SK-N-SH treated with all-trans-retinoic acid at 6 μM for 48 hours (cell line): Measurements from ENCODE around the gene RHCG.

ENCODE experiments used
- ATAC-seq: fragments of 200-7000 bp; cut with Tn5 transposase; 3 replicates; pipeline ENCODE4 v1.9.1; 2020; ENCODE audit warnings: mild to moderate bottlenecking, moderate library complexity
- BACH2 ChIP-seq: fragments of 250-450 bp; sonication (Bioruptor Pico); IDR thresholded peaks from 2 replicates; pipeline ENCODE4 v1.9.0; 2021; ENCODE audit warnings: mild to moderate bottlenecking, borderline replicate concordance
- CSDC2 ChIP-seq: fragments of 250-450 bp; sonication (Bioruptor Pico); IDR thresholded peaks from 2 replicates; pipeline ENCODE4 v1.5.0; 2020; ENCODE audit warnings: mild to moderate bottlenecking, moderate library complexity
- ESRRG ChIP-seq: fragments of 250-450 bp; sonication (Bioruptor Pico); IDR thresholded peaks from 2 replicates; pipeline ENCODE4 v1.6.1; 2021; ENCODE audit warnings: mild to moderate bottlenecking
- GLIS3 ChIP-seq: fragments of 250-450 bp; sonication (Bioruptor Pico); IDR thresholded peaks from 2 replicates; pipeline ENCODE4 v1.5.0; 2020; ENCODE audit warnings: mild to moderate bottlenecking, moderate library complexity
- ISL1 ChIP-seq: fragments of 250-450 bp; sonication (Bioruptor Pico); IDR thresholded peaks from 2 replicates; pipeline ENCODE4 v2.1.2; 2022; ENCODE audit warnings: mild to moderate bottlenecking, moderate library complexity
- OSR1 ChIP-seq: fragments of 250-450 bp; sonication (Bioruptor Pico); IDR thresholded peaks from 2 replicates; pipeline ENCODE4 v1.8.0; 2022; ENCODE audit warnings: moderate library complexity, mild to moderate bottlenecking, inconsistent platforms
- PPARA ChIP-seq: fragments of 250-450 bp; sonication (Bioruptor Pico); IDR thresholded peaks from 2 replicates; pipeline ENCODE4 v1.5.0; 2020; ENCODE audit warnings: mild to moderate bottlenecking, borderline replicate concordance
- RARB ChIP-seq: fragments of 250-450 bp; sonication (Bioruptor Pico); IDR thresholded peaks from 2 replicates; pipeline ENCODE4 v1.8.0; 2021; ENCODE audit warnings: mild to moderate bottlenecking, moderate library complexity
- SNAI2 ChIP-seq: fragments of 250-450 bp; sonication (Bioruptor Pico); IDR thresholded peaks from 2 replicates; pipeline ENCODE4 v1.5.0; 2020; ENCODE audit warnings: mild to moderate bottlenecking, moderate library complexity
- TCF4 ChIP-seq: fragments of 250-450 bp; sonication (Bioruptor Pico); IDR thresholded peaks from 2 replicates; pipeline ENCODE4 v1.8.0; 2021; ENCODE audit warnings: mild to moderate bottlenecking, moderate library complexity, borderline replicate concordance
- TOX ChIP-seq: fragments of 250-450 bp; sonication (Bioruptor Pico); IDR thresholded peaks from 2 replicates; pipeline ENCODE4 v1.8.0; 2021; ENCODE audit warnings: mild to moderate bottlenecking, moderate library complexity, borderline replicate concordance
- ZFP3 ChIP-seq: fragments of 250-450 bp; sonication (Bioruptor Pico); IDR thresholded peaks from 2 replicates; pipeline ENCODE4 v1.5.0; 2020; ENCODE audit warnings: mild to moderate bottlenecking, moderate library complexity
- ZFP30 ChIP-seq: fragments of 450-650 bp; formaldehyde crosslinking; IDR thresholded peaks from 2 replicates; pipeline ENCODE4 v1.5.0; 2022; ENCODE audit warnings: mild to moderate bottlenecking, moderate library complexity
- ZNF565 ChIP-seq: fragments of 450-650 bp; formaldehyde crosslinking; conservative IDR thresholded peaks from 2 replicates; pipeline ENCODE4 v1.5.0; 2020; ENCODE audit warnings: low read depth, mild to moderate bottlenecking, moderate library complexity
- ZNF70 ChIP-seq: fragments of 450-650 bp; formaldehyde crosslinking; IDR thresholded peaks from 2 replicates; pipeline ENCODE4 v1.5.0; 2020; ENCODE audit warnings: mild to moderate bottlenecking, moderate library complexity
- TF ChIP-seq, protein P1 (sequence below): fragments of 250-450 bp; sonication (Bioruptor Pico); IDR thresholded peaks from 2 replicates; pipeline ENCODE4 v1.5.1; 2021; ENCODE audit warnings: mild to moderate bottlenecking, moderate library complexity
- TF ChIP-seq, protein P2 (sequence below): fragments of 250-450 bp; sonication (Bioruptor Pico); IDR thresholded peaks from 2 replicates; pipeline ENCODE4 v1.8.0; 2020; ENCODE audit warnings: mild to moderate bottlenecking, moderate library complexity, borderline replicate concordance
- TF ChIP-seq, protein P3 (sequence below): fragments of 250-450 bp; sonication (Bioruptor Pico); IDR thresholded peaks from 2 replicates; pipeline ENCODE4 v1.8.0; 2021; ENCODE audit warnings: low read depth, mild to moderate bottlenecking, moderate library complexity, borderline replicate concordance
- TF ChIP-seq, protein P4 (sequence below): fragments of 250-450 bp; sonication (Bioruptor Pico); IDR thresholded peaks from 2 replicates; pipeline ENCODE4 v1.5.0; 2020; ENCODE audit warnings: mild to moderate bottlenecking, moderate library complexity

RHCG gene

GRCh38 chr15:89492934-89493631 is 3.3 kb downstream of the RHCG start:
- TF ChIP-seq BACH2 (CRISPR knock-in tag) (no peak), OSR1 (CRISPR knock-in tag) (no peak), ZNF565 (CRISPR knock-in tag) (no peak), ZFP30 (CRISPR knock-in tag) (no peak), ZFP3 (CRISPR knock-in tag) (no peak), ESRRG (CRISPR knock-in tag) (no peak), GLIS3 (no peak), CSDC2 (CRISPR knock-in tag) (no peak), SNAI2 (no peak), ZNF70 (CRISPR knock-in tag) (no peak), ISL1 (no peak), TOX (CRISPR knock-in tag) (no peak), TCF4 (no peak), RARB (CRISPR knock-in tag) (no peak), PPARA (CRISPR knock-in tag) (no peak)
- TF ChIP-seq, protein P1, sequence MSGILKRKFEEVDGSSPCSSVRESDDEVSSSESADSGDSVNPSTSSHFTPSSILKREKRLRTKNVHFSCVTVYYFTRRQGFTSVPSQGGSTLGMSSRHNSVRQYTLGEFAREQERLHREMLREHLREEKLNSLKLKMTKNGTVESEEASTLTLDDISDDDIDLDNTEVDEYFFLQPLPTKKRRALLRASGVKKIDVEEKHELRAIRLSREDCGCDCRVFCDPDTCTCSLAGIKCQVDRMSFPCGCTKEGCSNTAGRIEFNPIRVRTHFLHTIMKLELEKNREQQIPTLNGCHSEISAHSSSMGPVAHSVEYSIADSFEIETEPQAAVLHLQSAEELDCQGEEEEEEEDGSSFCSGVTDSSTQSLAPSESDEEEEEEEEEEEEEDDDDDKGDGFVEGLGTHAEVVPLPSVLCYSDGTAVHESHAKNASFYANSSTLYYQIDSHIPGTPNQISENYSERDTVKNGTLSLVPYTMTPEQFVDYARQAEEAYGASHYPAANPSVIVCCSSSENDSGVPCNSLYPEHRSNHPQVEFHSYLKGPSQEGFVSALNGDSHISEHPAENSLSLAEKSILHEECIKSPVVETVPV (CRISPR knock-in tag) = no peak
- TF ChIP-seq, protein P2, sequence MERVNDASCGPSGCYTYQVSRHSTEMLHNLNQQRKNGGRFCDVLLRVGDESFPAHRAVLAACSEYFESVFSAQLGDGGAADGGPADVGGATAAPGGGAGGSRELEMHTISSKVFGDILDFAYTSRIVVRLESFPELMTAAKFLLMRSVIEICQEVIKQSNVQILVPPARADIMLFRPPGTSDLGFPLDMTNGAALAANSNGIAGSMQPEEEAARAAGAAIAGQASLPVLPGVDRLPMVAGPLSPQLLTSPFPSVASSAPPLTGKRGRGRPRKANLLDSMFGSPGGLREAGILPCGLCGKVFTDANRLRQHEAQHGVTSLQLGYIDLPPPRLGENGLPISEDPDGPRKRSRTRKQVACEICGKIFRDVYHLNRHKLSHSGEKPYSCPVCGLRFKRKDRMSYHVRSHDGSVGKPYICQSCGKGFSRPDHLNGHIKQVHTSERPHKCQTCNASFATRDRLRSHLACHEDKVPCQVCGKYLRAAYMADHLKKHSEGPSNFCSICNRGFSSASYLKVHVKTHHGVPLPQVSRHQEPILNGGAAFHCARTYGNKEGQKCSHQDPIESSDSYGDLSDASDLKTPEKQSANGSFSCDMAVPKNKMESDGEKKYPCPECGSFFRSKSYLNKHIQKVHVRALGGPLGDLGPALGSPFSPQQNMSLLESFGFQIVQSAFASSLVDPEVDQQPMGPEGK (CRISPR knock-in tag) = no peak
- TF ChIP-seq, protein P3, sequence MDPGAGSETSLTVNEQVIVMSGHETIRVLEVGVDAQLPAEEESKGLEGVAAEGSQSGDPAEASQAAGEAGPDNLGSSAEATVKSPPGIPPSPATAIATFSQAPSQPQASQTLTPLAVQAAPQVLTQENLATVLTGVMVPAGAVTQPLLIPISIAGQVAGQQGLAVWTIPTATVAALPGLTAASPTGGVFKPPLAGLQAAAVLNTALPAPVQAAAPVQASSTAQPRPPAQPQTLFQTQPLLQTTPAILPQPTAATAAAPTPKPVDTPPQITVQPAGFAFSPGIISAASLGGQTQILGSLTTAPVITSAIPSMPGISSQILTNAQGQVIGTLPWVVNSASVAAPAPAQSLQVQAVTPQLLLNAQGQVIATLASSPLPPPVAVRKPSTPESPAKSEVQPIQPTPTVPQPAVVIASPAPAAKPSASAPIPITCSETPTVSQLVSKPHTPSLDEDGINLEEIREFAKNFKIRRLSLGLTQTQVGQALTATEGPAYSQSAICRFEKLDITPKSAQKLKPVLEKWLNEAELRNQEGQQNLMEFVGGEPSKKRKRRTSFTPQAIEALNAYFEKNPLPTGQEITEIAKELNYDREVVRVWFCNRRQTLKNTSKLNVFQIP (CRISPR knock-in tag) = no peak
- TF ChIP-seq, protein P4, sequence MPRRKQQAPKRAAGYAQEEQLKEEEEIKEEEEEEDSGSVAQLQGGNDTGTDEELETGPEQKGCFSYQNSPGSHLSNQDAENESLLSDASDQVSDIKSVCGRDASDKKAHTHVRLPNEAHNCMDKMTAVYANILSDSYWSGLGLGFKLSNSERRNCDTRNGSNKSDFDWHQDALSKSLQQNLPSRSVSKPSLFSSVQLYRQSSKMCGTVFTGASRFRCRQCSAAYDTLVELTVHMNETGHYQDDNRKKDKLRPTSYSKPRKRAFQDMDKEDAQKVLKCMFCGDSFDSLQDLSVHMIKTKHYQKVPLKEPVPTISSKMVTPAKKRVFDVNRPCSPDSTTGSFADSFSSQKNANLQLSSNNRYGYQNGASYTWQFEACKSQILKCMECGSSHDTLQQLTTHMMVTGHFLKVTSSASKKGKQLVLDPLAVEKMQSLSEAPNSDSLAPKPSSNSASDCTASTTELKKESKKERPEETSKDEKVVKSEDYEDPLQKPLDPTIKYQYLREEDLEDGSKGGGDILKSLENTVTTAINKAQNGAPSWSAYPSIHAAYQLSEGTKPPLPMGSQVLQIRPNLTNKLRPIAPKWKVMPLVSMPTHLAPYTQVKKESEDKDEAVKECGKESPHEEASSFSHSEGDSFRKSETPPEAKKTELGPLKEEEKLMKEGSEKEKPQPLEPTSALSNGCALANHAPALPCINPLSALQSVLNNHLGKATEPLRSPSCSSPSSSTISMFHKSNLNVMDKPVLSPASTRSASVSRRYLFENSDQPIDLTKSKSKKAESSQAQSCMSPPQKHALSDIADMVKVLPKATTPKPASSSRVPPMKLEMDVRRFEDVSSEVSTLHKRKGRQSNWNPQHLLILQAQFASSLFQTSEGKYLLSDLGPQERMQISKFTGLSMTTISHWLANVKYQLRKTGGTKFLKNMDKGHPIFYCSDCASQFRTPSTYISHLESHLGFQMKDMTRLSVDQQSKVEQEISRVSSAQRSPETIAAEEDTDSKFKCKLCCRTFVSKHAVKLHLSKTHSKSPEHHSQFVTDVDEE = no peak
- no peak for ATAC-seq

DNA sequence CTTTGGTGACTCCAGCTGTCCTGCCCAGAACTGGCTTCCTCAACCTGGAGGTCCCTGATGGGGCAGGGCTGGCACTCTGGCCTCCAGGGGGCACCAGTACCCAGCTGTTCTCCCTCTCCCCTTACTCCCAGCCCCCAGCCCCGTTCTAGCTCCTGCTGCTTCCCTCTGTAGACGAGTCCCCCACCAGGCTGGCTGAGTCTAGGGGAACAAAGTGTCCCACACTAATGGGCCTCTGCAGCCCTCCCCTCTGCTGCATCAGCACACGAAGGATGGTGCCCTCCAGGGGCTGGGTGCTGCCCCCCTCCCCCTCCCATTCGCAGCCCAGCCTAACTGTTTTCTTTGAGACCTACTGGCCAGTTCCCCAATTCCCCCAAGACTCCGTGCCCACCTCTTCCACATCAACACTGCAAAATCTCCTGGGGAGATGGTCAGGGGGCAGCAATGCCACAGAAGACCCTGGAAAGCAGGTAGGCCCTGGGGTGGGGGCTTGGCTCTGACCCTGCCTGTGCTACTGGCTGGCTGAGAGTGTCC is 4.2 kb downstream of the RHCG start:
- no peak for TF ChIP-seq OSR1 (CRISPR knock-in tag)
- no peak for TF ChIP-seq TCF4
- TF ChIP-seq BACH2 (CRISPR knock-in tag) = no peak
- no peak for TF ChIP-seq ZFP3 (CRISPR knock-in tag)
- TF ChIP-seq TOX (CRISPR knock-in tag) = no peak
- TF ChIP-seq CSDC2 (CRISPR knock-in tag) = no peak
- TF ChIP-seq, protein P1 (CRISPR knock-in tag) = no peak
- no peak for TF ChIP-seq RARB (CRISPR knock-in tag)
- TF ChIP-seq PPARA (CRISPR knock-in tag) = no peak
- TF ChIP-seq ZNF565 (CRISPR knock-in tag) = no peak
- TF ChIP-seq SNAI2 = no peak
- TF ChIP-seq ZFP30 (CRISPR knock-in tag) = no peak
- TF ChIP-seq ISL1 = no peak
- TF ChIP-seq, protein P3 (CRISPR knock-in tag) = no peak
- ATAC-seq = peak; percentile 59
